Measurements from ENCODE around the gene GAP43.

The GAP43 gene, protein sequence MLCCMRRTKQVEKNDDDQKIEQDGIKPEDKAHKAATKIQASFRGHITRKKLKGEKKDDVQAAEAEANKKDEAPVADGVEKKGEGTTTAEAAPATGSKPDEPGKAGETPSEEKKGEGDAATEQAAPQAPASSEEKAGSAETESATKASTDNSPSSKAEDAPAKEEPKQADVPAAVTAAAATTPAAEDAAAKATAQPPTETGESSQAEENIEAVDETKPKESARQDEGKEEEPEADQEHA

DNA sequence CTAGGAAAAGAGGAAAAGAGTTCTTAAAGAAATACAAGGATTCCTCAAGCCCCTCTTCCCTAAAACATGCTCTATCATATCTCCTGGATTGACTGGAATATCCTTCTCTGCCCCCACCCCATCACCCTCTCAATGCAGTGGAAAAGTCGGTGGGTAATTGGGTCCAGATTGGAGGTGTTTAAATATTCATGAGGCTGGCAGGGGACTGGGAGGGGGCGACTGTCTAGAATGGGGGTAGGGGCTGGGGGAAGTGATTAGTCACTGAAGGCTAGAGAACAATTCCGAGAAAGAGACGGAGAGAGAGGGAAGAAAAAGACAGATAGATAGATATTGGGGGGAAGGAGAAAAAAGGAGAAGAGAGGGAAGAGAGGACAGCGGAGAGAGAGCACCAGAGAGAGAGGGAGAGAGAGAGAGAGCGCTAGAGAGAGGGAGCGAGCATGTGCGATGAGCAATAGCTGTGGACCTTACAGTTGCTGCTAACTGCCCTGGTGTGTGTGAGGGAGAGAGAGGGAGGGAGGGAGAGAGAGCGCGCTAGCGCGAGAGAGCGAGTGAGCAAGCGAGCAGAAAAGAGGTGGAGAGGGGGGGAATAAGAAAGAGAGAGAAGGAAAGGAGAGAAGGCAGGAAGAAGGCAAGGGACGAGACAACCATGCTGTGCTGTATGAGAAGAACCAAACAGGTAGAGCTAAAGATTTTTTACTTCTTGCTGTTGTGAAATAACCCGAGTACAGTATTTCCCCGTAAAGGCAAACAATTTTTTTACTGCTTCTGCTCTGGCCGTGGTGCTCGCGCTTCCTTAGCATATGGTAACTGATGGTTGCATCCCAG, at the start of gene GAP43:
Gene GAP43, plus strand, starts transcription at position 467 of the 825 bp plus-strand sequence. Its CDS starts 180 bp downstream, at position 647.
- no peak for DNase-seq

DNA sequence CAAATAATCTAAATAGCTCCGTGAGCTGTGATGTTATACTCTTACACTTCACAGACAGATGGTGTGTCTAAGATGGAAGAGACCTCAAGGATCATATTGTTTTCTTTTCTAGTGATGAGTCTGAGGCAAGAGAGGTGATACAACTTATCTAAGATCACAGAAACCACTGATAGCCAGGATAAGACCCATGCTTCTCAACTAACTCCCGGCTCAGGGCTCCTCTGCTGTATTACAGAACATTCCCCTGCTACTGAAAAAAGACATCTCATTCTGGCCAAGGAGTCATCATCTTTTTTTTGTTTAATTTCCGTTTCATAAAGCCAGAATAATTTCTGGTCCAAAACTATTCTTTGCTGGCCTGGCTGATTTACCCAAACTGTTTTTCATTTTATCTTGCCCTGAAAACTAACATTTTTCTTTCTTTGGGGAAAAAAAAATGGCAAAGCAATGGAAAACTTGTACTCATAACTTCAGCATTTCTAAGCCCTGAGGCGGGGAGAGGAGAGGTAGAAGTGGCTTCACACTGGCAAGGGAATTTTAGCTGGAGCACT, 46.9 kb upstream of the GAP43 start:
- no peak for DNase-seq

- no peak for DNase-seq
These were observed 46.3 kb upstream of the GAP43 start for GRCh38 chr3:115577000-115577399.

GRCh38 chr3:115578331-115578730, 45.0 kb upstream of the GAP43 start:
- DNase-seq: no peak

GRCh38 chr3:115580566-115580965, 42.7 kb upstream of the GAP43 start:
- no peak for DNase-seq

DNA sequence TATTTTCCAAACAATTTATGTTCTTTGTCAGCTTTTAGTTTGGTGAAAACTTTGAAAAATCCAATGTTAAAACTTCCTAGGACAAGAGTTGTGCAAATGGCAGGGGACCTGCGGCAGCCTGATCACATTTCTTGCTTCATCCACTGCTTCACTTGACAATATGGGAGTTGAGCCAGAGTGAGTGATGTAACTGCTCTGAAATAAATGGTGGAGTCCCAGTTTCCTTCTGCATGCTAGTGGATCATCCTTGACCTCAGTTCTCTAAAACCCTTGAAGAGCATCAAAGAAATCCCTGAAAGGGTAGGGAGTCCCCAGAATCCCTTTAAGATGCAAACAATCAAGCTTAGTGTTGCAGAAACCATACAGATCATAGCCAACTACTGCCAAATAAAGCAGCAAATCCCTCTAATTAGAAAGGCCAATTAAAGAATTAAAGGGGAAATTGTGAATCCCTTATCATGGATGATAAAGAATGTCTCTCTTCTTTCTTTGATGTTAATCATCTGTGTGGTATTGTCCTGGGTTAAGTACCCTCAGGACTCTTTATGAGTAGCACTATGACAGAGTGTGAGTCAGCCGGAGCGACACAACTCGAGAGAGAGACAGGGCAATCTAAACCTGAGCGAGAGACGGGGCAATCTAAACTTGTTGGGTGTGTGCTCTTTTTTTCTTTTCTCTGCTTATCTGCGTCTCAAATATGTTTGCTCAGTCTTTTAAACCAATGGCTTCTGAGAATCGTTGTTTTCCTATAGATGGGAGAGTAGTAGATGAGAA, 41.8 kb upstream of the GAP43 start:
- DNase-seq: no peak

DNA sequence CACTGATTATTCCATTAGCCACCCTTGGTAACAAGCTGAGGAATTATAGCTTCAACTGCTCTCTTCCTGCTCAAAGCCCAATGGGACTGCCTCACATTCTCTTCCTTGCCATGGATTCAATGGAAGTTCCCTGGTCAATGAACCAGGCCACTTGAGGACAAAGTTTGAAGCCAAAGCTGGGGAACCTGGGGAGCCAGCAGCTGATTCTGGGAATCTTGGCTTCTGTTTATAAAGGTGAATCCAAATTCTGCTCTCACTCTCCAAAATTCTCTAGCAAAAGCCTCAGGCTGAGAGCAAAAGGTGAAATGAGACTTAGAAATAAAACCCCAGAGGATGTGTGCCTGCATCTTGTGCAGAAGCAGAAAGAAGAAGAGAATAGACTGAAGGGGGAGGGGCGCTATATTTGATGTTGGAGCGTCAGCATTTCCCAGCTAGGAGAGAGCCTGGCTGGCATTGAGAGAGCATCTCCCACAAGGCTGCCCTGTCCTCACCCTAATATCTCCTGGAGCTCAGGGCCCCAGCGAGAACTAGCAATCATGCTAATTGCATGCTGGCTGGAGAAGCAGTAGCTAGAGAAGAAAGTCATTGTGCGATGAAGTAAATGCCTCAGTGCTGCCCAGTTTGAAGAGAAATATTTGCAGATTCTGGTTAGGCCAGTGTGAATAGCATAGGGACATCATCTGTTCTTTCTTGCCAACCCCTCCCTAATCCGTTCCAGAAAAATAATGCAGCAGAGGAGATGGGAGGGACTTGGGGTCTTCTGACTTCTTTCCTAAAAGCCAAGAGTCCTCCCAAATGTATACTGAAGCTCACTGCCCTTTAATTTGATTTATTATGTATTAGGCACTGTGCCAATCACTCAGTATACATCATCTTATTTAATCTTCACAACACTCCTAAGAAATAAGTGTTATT, 34.9 kb upstream of the GAP43 start:
- DNase-seq: no peak

DNA sequence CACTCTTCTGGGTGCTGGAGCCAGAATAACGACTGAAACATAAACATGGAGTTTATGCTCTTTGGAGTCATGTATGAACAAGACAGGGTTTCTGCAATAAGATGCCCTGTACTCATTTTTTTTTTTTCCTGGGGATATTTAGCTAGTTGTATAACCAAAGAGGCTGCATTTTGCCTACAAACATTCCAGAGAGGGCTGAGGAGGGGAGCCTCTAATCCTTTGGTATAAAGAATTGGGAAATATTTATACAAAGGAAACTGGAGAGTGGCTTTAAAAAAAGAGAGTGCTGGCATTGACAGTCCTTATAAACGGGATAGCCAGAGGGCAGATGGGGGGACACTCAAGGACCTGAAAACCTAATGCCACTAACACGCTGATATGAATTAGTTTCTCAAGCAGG, 32.4 kb upstream of the GAP43 start:
- no peak for DNase-seq

DNA sequence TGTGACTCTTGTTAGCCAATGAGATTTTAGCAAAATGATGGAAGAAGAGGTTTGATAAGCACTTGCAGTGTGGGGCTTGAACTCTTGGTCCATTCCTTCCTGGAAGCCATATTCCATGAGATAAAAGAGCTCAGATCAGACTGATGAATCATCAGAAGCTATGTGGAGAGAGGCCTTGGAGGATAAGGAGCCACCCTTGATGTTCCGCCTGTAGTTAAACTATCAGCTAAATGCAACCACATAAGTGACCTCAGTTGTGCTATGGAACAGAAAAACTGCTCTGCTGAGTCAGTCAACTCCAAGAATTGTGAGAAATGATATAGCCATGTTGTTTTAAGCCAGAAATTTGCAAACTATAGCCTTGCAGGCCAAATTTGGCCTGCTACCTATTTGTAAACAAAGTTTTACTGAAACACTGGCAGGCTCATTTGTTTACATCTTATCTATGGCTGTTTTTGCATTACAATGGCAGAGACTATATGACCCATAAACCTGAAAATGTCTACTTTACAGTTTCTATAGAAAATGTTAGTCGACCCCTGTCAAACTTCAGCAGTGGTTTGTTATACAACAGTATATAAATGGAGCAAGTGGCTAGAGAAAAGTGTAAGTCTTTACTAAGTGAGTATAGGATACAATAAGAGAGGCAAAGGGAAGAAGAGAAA, 27.6 kb upstream of the GAP43 start:
- DNase-seq: no peak

- DNase-seq: no peak
These were observed 25.1 kb upstream of the GAP43 start for GRCh38 chr3:115598216-115598615.

- no peak for DNase-seq
These were observed 21.1 kb upstream of the GAP43 start for GRCh38 chr3:115602194-115602593.

GRCh38 chr3:115611630-115612029, 11.7 kb upstream of the GAP43 start:
- DNase-seq: no peak

DNA sequence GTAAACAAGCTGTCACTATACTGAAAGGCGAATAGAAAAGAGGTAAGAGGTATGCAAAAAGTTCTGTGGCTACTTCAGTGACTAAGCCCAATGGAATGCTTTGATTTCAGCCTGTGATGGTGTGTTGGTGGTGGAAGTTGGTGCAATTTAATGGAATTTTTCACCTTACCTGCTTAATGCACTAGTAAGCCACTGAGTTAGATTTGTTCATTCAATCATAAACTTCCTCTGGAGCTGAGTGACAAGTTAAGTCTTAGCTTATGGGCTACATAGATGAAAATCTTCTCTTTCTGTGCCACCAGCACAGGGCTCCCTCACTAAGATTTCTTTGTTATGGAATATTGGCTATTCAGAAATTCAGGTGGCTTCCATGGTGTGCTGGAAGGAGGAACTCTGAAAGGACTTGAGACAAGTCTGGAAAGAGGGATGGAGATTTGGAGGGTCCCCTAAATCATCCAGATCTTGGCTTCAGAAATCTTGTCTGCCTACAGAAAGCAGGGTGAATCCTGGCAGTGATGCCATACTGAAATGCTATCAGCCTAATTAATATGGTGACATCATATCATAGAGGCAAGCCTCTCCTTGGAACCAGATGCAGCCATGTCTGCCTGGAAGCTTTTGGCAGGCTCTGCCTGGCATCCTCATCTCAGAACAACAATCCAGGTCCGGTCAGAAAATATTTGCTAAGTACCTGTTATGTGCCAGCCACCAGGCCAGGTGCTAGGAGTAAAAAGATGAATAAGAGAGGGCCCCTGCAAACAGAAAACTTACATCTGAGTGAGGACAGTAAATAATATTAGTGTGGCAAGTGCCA, 8.1 kb upstream of the GAP43 start:
- DNase-seq: no peak

- DNase-seq: no peak
These were observed 6.8 kb upstream of the GAP43 start for GRCh38 chr3:115616461-115616860.

DNA sequence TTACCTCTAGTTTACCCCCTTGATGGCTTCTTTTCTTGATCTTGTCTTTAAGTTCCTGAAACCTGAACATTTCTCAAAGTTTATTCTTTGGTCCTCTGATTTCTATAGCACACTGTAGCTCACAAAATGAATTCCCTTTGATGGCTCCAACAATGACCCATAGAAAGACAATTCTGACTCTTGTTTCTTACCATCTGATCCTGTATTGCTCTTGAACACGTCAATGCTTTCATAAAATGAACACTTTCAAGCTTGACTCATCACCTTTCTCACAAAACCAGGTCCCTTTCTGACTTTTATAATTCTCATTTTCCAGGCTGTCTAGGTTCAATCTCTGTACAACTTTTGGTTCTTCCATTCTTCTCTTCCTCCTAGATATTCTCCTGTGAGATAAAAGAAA, 5.7 kb upstream of the GAP43 start:
- DNase-seq: no peak

- DNase-seq: no peak
These were observed 875 bp downstream of the GAP43 start for GRCh38 chr3:115624029-115624741.

- no peak for DNase-seq
These were observed 1.6 kb downstream of the GAP43 start for GRCh38 chr3:115624901-115625300.

GRCh38 chr3:115626006-115626409, 2.7 kb downstream of the GAP43 start:
- DNase-seq: no peak

GRCh38 chr3:115626721-115627120, 3.4 kb downstream of the GAP43 start:
- DNase-seq: no peak
